ENCODE results near the gene ICAM2.

GRCh38 chr17:63960006-63960405, 60.4 kb downstream of the ICAM2 start:
- TF ChIP-seq CTCF (IDR thresholded peaks at IDR 0.05) = no peak
- TF ChIP-seq POLR2A (IDR thresholded peaks at IDR 0.05) = no peak
